ENCODE results near the gene CLEC17A. TPM values are rescaled to one million over a fixed set of nuclear protein-coding genes. Genes with fewer than 3 reads are reported as not detected.
"Not testable (repeated sequence)": the region's sequence is repeated elsewhere in the genome, so short reads cannot be mapped to it uniquely, and the experiment has no call there.

The CLEC17A gene
- total RNA-seq, 1 donor from 2014 or later, result not detected

DNA sequence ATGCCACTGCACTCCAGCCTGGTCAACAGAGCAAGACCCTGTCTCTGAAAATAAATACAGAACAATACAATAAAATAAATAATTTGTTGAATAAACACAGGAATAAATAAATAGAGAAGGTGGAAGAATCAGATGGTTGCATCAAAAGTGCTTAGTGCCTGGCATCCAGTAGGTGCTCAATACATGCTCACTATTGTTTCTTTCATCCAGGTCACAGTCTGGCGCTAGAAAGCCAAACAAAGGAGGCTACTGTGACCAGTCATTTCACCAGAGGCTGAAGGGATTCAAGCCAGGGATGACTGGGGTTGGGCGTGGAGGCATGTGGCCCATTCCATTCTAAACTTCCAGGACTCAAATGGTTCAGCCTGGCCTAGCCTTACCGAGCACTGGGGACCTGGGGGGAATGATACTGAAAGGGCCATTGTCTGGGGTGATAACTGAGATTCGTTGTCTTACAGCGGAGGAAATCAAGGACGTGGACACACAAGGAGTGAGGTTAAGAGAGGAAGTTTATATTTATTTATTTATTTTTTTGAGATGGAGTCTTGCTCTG, 7.4 kb upstream of the CLEC17A start:
- peaks cover 0 to 15% of the 10 kb centered on the region in 2 donors for H3K4me1 ChIP-seq
- H3K4me3 ChIP-seq, result no peak overlapping the region
- H3K36me3 ChIP-seq, result no peaks in the 10 kb centered on the region
- no peaks in the 10 kb centered on the region for H3K27me3 ChIP-seq
- no peak for DNase-seq (ENCODE audit: low spot score in 2 of 2)
- TF ChIP-seq, protein P1, sequence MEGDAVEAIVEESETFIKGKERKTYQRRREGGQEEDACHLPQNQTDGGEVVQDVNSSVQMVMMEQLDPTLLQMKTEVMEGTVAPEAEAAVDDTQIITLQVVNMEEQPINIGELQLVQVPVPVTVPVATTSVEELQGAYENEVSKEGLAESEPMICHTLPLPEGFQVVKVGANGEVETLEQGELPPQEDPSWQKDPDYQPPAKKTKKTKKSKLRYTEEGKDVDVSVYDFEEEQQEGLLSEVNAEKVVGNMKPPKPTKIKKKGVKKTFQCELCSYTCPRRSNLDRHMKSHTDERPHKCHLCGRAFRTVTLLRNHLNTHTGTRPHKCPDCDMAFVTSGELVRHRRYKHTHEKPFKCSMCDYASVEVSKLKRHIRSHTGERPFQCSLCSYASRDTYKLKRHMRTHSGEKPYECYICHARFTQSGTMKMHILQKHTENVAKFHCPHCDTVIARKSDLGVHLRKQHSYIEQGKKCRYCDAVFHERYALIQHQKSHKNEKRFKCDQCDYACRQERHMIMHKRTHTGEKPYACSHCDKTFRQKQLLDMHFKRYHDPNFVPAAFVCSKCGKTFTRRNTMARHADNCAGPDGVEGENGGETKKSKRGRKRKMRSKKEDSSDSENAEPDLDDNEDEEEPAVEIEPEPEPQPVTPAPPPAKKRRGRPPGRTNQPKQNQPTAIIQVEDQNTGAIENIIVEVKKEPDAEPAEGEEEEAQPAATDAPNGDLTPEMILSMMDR (IDR thresholded peaks at IDR 0.05), result no peak
- intact Hi-C loops (cut with DNase I), result no loop called here
- no peak overlapping the region for H3K27ac ChIP-seq
- no peaks in the 10 kb centered on the region for H3K9me3 ChIP-seq

DNA sequence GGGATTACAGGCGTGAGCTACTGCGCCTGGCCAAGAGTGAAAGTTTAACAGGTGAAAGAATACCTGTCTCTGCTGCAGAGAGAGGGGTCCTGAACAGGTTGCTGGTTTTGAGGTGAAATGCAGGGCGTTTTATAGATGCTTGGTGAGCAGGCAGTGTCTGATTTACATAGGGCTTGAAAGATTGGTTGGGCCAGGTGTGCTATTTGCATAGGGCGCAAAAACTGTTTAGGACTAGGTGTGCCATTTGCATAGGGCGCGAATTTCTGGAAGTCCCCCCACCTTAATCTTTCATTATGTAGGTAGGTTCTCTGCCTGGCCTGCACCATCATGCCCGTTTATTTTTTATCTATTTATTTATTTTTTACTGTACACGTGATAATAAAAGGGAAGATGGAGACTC, 6.5 kb upstream of the CLEC17A start:
- intact Hi-C loops (cut with DNase I), result no loop called here
- DNase-seq (ENCODE audit: low spot score in 2 of 2), result no peak
- Histone ChIP-seq H3K27me3 (no peaks in the 10 kb centered on the region), H3K4me3 (no peak overlapping the region), H3K4me1 (peaks cover 0 to 6% of the 10 kb centered on the region in 2 donors), H3K27ac (no peak overlapping the region), H3K36me3 (no peaks in the 10 kb centered on the region), H3K9me3 (no peaks in the 10 kb centered on the region)
- TF ChIP-seq, protein P1 (IDR thresholded peaks at IDR 0.05), result no peak

DNA sequence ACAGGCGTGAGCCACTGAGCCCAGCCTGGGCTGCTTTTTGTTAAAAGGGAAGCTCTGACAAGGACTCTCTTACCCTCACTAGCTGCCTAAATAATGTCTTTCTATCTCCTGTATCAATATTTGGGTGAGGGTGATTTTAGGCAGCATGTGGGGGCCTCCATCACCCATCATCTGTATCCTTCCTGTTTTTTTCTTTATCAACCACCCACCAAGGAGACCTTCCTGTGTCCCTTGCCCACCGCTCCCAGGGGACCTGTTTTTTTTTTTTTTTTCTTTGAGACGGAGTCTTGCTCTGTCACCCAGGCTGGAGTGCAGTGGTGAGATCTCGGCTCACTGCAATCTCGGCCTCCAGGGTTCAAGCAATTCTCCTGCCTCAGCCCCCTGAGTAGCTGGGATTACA, 5.6 kb upstream of the CLEC17A start:
- H3K27me3 ChIP-seq, result no peaks in the 10 kb centered on the region
- intact Hi-C loops (cut with DNase I), result no loop called here
- peaks cover 0 to 2% of the 10 kb centered on the region in 2 donors for H3K4me1 ChIP-seq
- DNase-seq (ENCODE audit: low spot score in 2 of 2), result no peak
- no peak overlapping the region for H3K4me3 ChIP-seq
- H3K36me3 ChIP-seq, result no peaks in the 10 kb centered on the region
- no peak overlapping the region for H3K27ac ChIP-seq
- no peaks in the 10 kb centered on the region for H3K9me3 ChIP-seq
- TF ChIP-seq, protein P1 (IDR thresholded peaks at IDR 0.05), result no peak

DNA sequence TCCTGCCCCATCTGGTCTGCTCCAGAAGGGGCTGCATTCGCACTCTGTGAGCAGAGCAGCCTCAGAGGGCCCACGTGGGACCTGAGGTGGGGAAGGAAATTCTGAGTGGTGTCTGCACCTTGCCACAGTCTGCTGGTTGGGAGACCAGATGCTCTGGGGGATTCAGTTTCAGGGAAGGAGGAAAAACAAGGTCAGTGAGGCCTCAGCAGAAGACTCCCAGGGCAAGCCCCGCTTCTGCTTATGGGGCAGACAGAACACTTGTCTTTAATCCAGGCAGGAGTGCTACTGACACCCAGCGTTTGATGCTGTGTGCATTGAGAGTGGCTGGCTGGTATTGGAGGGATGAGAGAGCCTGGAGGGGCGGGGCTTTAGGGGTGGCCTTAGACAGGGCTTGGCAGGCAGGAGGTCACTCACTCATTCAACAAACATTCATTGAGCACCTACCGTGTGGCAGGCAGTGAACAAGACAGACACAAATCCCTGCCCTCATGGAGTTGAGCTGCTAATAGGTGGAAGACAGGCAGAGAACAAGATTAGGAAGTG, 4.9 kb upstream of the CLEC17A start:
- Histone ChIP-seq H3K36me3 (no peaks in the 10 kb centered on the region), H3K27ac (no peak overlapping the region), H3K27me3 (no peaks in the 10 kb centered on the region), H3K4me3 (no peak overlapping the region), H3K9me3 (no peaks in the 10 kb centered on the region), H3K4me1 (no peaks in the 10 kb centered on the region)
- TF ChIP-seq, protein P1 (IDR thresholded peaks at IDR 0.05), result no peak
- intact Hi-C loops (cut with DNase I), result no loop called here
- no peak for DNase-seq (ENCODE audit: low spot score in 2 of 2)

DNA sequence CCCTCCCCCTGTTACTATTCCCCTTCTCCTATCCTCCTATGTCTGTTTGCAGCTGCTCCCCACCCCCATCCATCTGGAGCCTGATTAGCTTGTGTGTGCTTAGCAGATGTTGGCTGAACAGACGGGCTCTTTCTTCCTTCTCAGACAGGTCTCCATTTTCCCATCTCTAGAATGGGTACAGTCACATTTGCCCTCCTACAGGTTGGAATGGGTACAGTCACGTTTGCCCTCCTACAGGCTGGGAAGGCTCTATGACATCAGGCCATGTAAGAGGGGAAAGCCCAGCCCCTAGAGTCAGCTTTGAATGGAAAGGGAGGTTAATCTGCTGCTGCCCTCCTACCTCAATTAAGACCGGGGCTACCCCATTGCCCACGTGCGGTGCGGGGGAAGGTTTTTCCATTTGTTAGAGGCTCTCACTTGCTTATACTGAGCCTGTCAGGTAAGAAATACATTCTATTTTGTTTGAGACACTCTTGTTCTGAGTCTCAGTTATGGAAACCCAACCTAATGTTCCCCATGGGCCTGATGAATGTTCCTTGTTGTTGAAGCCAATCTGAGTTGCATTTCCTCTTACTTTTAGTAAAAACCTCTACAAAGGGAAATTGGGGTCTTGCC, 2.2 kb upstream of the CLEC17A start:
- intact Hi-C loops (cut with DNase I), result no loop called here
- Histone ChIP-seq H3K27me3 (no peaks in the 10 kb centered on the region), H3K36me3 (no peaks in the 10 kb centered on the region), H3K9me3 (no peaks in the 10 kb centered on the region), H3K4me3 (no peak overlapping the region), H3K27ac (no peak overlapping the region), H3K4me1 (no peaks in the 10 kb centered on the region)
- no peak for DNase-seq (ENCODE audit: low spot score in 2 of 2)
- TF ChIP-seq, protein P1 (IDR thresholded peaks at IDR 0.05), result no peak

DNA sequence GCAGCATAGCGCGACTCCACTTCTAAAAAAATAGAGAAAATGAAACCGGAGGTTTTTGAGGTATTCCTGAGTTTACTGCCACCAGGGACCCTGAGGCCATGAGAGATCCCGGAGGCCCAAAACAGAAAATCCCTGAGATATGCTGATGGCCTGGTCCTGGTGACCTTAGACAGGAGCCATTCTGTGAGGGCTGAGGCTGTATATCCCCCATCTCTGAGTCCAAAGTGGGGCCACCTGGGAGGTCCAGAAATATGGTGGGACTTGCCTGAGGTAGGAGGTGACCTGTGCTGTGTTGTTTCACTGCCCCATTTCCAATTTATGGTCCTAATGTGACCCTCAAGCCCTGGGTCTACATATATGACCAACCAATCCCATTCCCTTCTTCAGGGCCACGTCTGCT, 1.5 kb downstream of the CLEC17A start:
- H3K4me3 ChIP-seq; intact Hi-C loops (cut with DNase I); H3K27me3 ChIP-seq: not testable (repeated sequence)

DNA sequence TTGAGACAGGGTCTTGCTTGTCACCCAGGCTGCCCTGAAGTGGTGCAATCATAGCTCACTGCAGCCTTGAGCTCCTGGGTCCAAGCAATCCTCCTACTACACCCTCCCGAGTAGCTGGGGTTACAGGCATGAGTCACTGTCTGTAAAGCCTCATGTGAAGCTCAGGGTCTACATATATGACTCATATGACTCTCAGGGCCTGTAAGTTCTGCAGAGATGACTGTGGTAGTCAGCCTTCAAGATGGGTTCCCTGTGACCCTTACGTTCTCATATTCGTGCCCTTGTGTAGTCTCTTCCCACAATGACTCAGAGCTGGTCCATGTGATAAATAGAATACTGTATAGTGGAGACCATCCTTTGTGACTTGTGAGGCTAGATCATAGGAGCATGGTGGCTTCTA, 2.3 kb downstream of the CLEC17A start:
- DNase-seq (ENCODE audit: low spot score in 2 of 2), result not testable (repeated sequence)

More for the DNA sequence above, 1.5 kb downstream of the CLEC17A start:
- DNase-seq (ENCODE audit: low spot score in 2 of 2); H3K27ac ChIP-seq; H3K9me3 ChIP-seq; H3K4me1 ChIP-seq; H3K36me3 ChIP-seq: not testable (repeated sequence)

DNA sequence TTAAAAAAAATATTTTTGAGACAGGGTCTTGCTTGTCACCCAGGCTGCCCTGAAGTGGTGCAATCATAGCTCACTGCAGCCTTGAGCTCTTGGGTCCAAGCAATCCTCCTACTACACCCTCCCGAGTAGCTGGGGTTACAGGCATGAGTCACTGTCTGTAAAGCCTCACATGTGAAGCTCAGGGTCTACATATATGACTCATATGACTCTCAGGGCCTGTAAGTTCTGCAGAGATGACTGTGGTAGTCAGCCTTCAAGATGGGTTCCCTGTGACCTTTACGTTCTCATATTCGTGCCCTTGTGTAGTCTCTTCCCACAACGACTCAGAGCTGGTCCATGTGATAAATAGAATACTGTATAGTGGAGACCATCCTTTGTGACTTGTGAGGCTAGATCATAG, 6.5 kb downstream of the CLEC17A start:
- H3K4me1 ChIP-seq; intact Hi-C loops (cut with DNase I); DNase-seq (ENCODE audit: low spot score in 2 of 2): not testable (repeated sequence)

More for the DNA sequence above, 2.3 kb downstream of the CLEC17A start:
- H3K27ac ChIP-seq; H3K36me3 ChIP-seq; intact Hi-C loops (cut with DNase I); H3K27me3 ChIP-seq; H3K4me3 ChIP-seq; H3K4me1 ChIP-seq; H3K9me3 ChIP-seq: not testable (repeated sequence)

More for the DNA sequence above, 6.5 kb downstream of the CLEC17A start:
- H3K4me3 ChIP-seq, H3K27me3 ChIP-seq, H3K9me3 ChIP-seq, H3K27ac ChIP-seq, H3K36me3 ChIP-seq: not testable (repeated sequence)

All from ascending aorta (tissue), 2 donors.